ENCODE results near the gene OR2A5. TPM values are rescaled to one million over a fixed set of nuclear protein-coding genes. Genes with fewer than 3 reads are reported as not detected.

OR2A5 gene
- total RNA-seq, 1 donor from 2014 or later, result not detected

GRCh38 chr7:144100607-144101006, 51.9 kb downstream of the OR2A5 start:
- H3K36me3 Mint-ChIP-seq (ENCODE audit: low read depth), result no peaks in the 10 kb centered on the region
- intact Hi-C loops (cut with micrococcal nuclease), result no loop called here
- DNase-seq (ENCODE audit: low spot score), result no peak
- H3K4me3 Mint-ChIP-seq (ENCODE audit: low read depth), result no peak overlapping the region
- H3K9me3 Mint-ChIP-seq, result no peaks in the 10 kb centered on the region
- no peak overlapping the region for H3K27ac Mint-ChIP-seq
- no peaks in the 10 kb centered on the region for H3K4me1 Mint-ChIP-seq (ENCODE audit: low read depth)
- no peaks in the 10 kb centered on the region for H3K27me3 Mint-ChIP-seq (ENCODE audit: low read depth)

GRCh38 chr7:144102041-144102440, 53.3 kb downstream of the OR2A5 start:
- Mint-ChIP-seq H3K4me3 (ENCODE audit: low read depth) (no peak overlapping the region), H3K36me3 (ENCODE audit: low read depth) (no peaks in the 10 kb centered on the region), H3K27ac (no peak overlapping the region), H3K27me3 (ENCODE audit: low read depth) (peaks cover 2% of the 10 kb centered on the region), H3K4me1 (ENCODE audit: low read depth) (no peaks in the 10 kb centered on the region), H3K9me3 (no peaks in the 10 kb centered on the region)
- no peak for DNase-seq (ENCODE audit: low spot score)
- intact Hi-C loops (cut with micrococcal nuclease), result no loop called here

DNA sequence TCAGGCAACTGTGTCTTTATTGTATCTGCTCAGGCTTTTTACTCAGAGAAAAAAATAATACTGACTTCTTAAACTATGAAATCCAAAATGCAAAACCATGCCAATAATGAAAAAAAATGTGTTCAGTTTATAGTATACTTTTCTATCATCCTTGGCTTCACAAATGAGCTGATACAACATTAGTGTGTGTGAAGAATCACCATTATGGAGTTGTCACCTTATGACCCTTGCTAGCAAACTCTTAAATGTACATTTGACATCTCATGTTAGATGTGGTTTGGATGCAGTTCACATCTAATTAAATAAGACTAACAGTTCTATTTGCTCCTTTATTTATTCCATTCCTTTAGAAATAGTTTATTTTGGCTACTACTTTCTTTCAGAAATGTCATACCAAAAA, 56.5 kb downstream of the OR2A5 start:
- no peak for DNase-seq (ENCODE audit: low spot score)
- Mint-ChIP-seq H3K4me1 (ENCODE audit: low read depth) (no peaks in the 10 kb centered on the region), H3K27me3 (ENCODE audit: low read depth) (peaks cover 2% of the 10 kb centered on the region), H3K36me3 (ENCODE audit: low read depth) (no peaks in the 10 kb centered on the region), H3K27ac (no peak overlapping the region), H3K4me3 (ENCODE audit: low read depth) (no peak overlapping the region), H3K9me3 (no peaks in the 10 kb centered on the region)
- intact Hi-C loops (cut with micrococcal nuclease), result no loop called here

Other genes starting within 250 kb of the OR2A5 start
- gene TCAF1, start 146.8 kb upstream of the OR2A5 start, total RNA-seq, result 18.4 and 22.7 TPM in 2 replicates
- not detected in 2 replicates for gene OR2F2, start 113.7 kb upstream of the OR2A5 start, total RNA-seq
- not detected in 2 replicates for gene OR2F1, start 94.1 kb upstream of the OR2A5 start, total RNA-seq
- not detected in 2 replicates for gene OR6B1, start 48.6 kb upstream of the OR2A5 start, total RNA-seq
- not detected in 2 replicates for gene OR2A25, start 20.9 kb downstream of the OR2A5 start, total RNA-seq
- gene OR2A12, start 37.3 kb downstream of the OR2A5 start, total RNA-seq, result not detected in 2 replicates
- gene OR2A2, start 60.6 kb downstream of the OR2A5 start, total RNA-seq, result not detected in 2 replicates
- not detected in 2 replicates for gene OR2A14, start 74.2 kb downstream of the OR2A5 start, total RNA-seq
- 1.2 and 1.6 TPM in 2 replicates for gene CTAGE4, start 134.5 kb downstream of the OR2A5 start, total RNA-seq
- gene ARHGEF35, start 146.9 kb downstream of the OR2A5 start, total RNA-seq, result 3.6 and 4.1 TPM in 2 replicates
- 0.09 TPM in 1 of 2 replicates, not detected in the other for gene OR2A42, start 190.7 kb downstream of the OR2A5 start, total RNA-seq
- gene OR2A7, start 215.8 kb downstream of the OR2A5 start, total RNA-seq, result 2.2 and 2.5 TPM in 2 replicates
- gene CTAGE8, start 220.3 kb downstream of the OR2A5 start, total RNA-seq, result 1.2 and 2.1 TPM in 2 replicates